Measurements from ENCODE around the gene IFI16. TPM values are rescaled to one million over a fixed set of nuclear protein-coding genes. Genes with fewer than 3 reads are reported as not detected.

Gene IFI16
- total RNA-seq, 1 donor from 2014 or later = 101 TPM

- Histone ChIP-seq H3K27ac (no peak overlapping the region), H3K27me3 (no peaks in the 10 kb centered on the region), H3K9me3 (no peaks in the 10 kb centered on the region), H3K4me1 (no peaks in the 10 kb centered on the region), H3K4me3 (no peak overlapping the region), H3K36me3 (no peaks in the 10 kb centered on the region)
- intact Hi-C loops (cut with DNase I) = no loop called here
- TF ChIP-seq POLR2AphosphoS5 (IDR thresholded peaks at IDR 0.05; ENCODE audit: insufficient read depth in 1 of 2, low read depth in 1 of 2) (no peak), POLR2A (IDR thresholded peaks at IDR 0.05) (no peak)
- TF ChIP-seq, protein P1, sequence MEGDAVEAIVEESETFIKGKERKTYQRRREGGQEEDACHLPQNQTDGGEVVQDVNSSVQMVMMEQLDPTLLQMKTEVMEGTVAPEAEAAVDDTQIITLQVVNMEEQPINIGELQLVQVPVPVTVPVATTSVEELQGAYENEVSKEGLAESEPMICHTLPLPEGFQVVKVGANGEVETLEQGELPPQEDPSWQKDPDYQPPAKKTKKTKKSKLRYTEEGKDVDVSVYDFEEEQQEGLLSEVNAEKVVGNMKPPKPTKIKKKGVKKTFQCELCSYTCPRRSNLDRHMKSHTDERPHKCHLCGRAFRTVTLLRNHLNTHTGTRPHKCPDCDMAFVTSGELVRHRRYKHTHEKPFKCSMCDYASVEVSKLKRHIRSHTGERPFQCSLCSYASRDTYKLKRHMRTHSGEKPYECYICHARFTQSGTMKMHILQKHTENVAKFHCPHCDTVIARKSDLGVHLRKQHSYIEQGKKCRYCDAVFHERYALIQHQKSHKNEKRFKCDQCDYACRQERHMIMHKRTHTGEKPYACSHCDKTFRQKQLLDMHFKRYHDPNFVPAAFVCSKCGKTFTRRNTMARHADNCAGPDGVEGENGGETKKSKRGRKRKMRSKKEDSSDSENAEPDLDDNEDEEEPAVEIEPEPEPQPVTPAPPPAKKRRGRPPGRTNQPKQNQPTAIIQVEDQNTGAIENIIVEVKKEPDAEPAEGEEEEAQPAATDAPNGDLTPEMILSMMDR (IDR thresholded peaks at IDR 0.05) = no peak
- DNase-seq (ENCODE audit: extremely low spot score in 2 of 2) = no peak
Observed at GRCh38 chr1:158989424-158989823, 20.3 kb upstream of the IFI16 start.

DNA sequence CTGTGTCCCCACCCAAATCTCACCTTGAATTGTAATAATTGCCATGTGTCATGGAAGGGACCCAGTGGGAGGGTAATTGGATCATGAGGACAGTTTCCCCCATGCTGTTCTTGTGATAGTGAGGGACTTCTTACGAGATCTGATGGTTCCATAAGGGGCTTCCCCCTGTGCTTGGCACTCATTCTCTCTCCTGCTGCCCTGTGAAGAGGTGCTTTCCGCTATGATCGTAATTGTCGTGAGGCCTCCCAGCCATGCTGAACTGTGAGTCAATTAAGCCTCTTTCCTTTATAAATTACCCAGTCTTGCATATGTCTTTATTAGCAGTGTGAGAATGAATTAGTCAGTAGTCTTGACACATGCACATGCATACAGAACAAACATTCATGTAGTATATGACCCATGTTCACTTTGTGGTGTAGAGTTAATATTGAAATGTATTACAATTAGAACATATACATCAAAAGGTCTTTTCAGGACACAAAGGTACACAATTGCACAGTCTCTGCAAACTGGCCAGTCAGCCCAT is 16.9 kb upstream of the IFI16 start:
- TF ChIP-seq, protein P1 (IDR thresholded peaks at IDR 0.05) = no peak
- TF ChIP-seq POLR2A (IDR thresholded peaks at IDR 0.05) (no peak), POLR2AphosphoS5 (IDR thresholded peaks at IDR 0.05; ENCODE audit: insufficient read depth in 1 of 2, low read depth in 1 of 2) (no peak)
- intact Hi-C loops (cut with DNase I) = no loop called here

GRCh38 chr1:158996998-158997397 is 12.7 kb upstream of the IFI16 start:
- DNase-seq (ENCODE audit: extremely low spot score in 2 of 2) = no peak
- no peaks in the 10 kb centered on the region for H3K36me3 ChIP-seq
- H3K27me3 ChIP-seq = no peaks in the 10 kb centered on the region
- no peaks in the 10 kb centered on the region for H3K9me3 ChIP-seq
- H3K4me3 ChIP-seq = no peak overlapping the region
- TF ChIP-seq, protein P1 (IDR thresholded peaks at IDR 0.05) = no peak
- no peak for TF ChIP-seq POLR2AphosphoS5 (IDR thresholded peaks at IDR 0.05; ENCODE audit: insufficient read depth in 1 of 2, low read depth in 1 of 2)
- no peak for TF ChIP-seq POLR2A (IDR thresholded peaks at IDR 0.05)
- H3K4me1 ChIP-seq = peaks cover 12% of the 10 kb centered on the region
- no peak overlapping the region for H3K27ac ChIP-seq
- intact Hi-C loops (cut with DNase I) = no loop called here

More for the DNA sequence above, 16.9 kb upstream of the IFI16 start:
- Histone ChIP-seq H3K36me3 (no peaks in the 10 kb centered on the region), H3K9me3 (no peaks in the 10 kb centered on the region), H3K27me3 (no peaks in the 10 kb centered on the region), H3K27ac (no peak overlapping the region), H3K4me1 (no peaks in the 10 kb centered on the region), H3K4me3 (no peak overlapping the region)
- no peak for DNase-seq (ENCODE audit: extremely low spot score in 2 of 2)

GRCh38 chr1:158998037-158998780 is 11.5 kb upstream of the IFI16 start:
- Histone ChIP-seq H3K36me3 (no peaks in the 10 kb centered on the region), H3K4me3 (peak overlapping the region; percentile 49 to 55), H3K27me3 (no peaks in the 10 kb centered on the region), H3K4me1 (peaks cover 14% of the 10 kb centered on the region), H3K27ac (peak overlapping the region; percentile 86), H3K9me3 (no peaks in the 10 kb centered on the region)
- intact Hi-C loops (cut with DNase I) = no loop called here
- no peak for DNase-seq (ENCODE audit: extremely low spot score in 2 of 2)
- TF ChIP-seq POLR2AphosphoS5 (IDR thresholded peaks at IDR 0.05; ENCODE audit: insufficient read depth in 1 of 2, low read depth in 1 of 2) (no peak), POLR2A (IDR thresholded peaks at IDR 0.05) (no peak)
- TF ChIP-seq, protein P1 (IDR thresholded peaks at IDR 0.05) = no peak

GRCh38 chr1:158998781-158999161 is 10.9 kb upstream of the IFI16 start:
- intact Hi-C loops (cut with DNase I) = no loop called here
- Histone ChIP-seq H3K36me3 (no peaks in the 10 kb centered on the region), H3K27ac (peak overlapping the region; percentile 86), H3K27me3 (no peaks in the 10 kb centered on the region), H3K9me3 (no peaks in the 10 kb centered on the region), H3K4me3 (peak overlapping the region; percentile 49 to 55), H3K4me1 (peaks cover 14% of the 10 kb centered on the region)
- no peak for DNase-seq (ENCODE audit: extremely low spot score in 2 of 2)
- TF ChIP-seq POLR2A (IDR thresholded peaks at IDR 0.05) (no peak), POLR2AphosphoS5 (IDR thresholded peaks at IDR 0.05; ENCODE audit: insufficient read depth in 1 of 2, low read depth in 1 of 2) (peak in 1 of 2 donors; percentile 70)
- TF ChIP-seq, protein P1 (IDR thresholded peaks at IDR 0.05) = peak; percentile 85 to 93 (median 85)

All from vagina (tissue), 2 donors.